Glutamatergic neuron (in vitro differentiated cells): ENCODE results near the gene WNT7B. TPM values are rescaled to one million over a fixed set of nuclear protein-coding genes. Genes with fewer than 3 reads are reported as not detected.

Experiments used
- DNase-seq: peaks from one replicate; pipeline ENCODE4 v3.0.0; 2022
- H3K27ac Mint-ChIP-seq: one replicate; pipeline ENCODE4 v1.8.0; 2020; ENCODE audit warnings: mild to moderate bottlenecking, mixed read lengths, inconsistent platforms; ENCODE audit not compliant: unreplicated experiment
- H3K27me3 Mint-ChIP-seq: one replicate; pipeline ENCODE4 v1.8.0; 2020; ENCODE audit warnings: mild to moderate bottlenecking, moderate library complexity, mixed read lengths, inconsistent platforms; ENCODE audit not compliant: unreplicated experiment
- H3K36me3 Mint-ChIP-seq: one replicate; pipeline ENCODE4 v1.8.0; 2020; ENCODE audit warnings: mild to moderate bottlenecking, mixed read lengths, inconsistent platforms; ENCODE audit not compliant: unreplicated experiment
- H3K4me1 Mint-ChIP-seq: one replicate; pipeline ENCODE4 v1.8.0; 2020; ENCODE audit warnings: mild to moderate bottlenecking, low read depth, mixed read lengths, inconsistent platforms; ENCODE audit not compliant: unreplicated experiment
- H3K4me3 Mint-ChIP-seq: one replicate; pipeline ENCODE4 v1.8.0; 2020; ENCODE audit warnings: mild to moderate bottlenecking, mixed read lengths, inconsistent platforms; ENCODE audit not compliant: unreplicated experiment
- H3K9me3 Mint-ChIP-seq: one replicate; pipeline ENCODE4 v1.8.0; 2020; ENCODE audit warnings: mild to moderate bottlenecking, moderate library complexity, mixed read lengths, inconsistent platforms; ENCODE audit not compliant: unreplicated experiment
- CTCF ChIP-seq: fragments of 200-600 bp; sonication (generic); IDR thresholded peaks from one replicate; pipeline ENCODE4 v1.5.0; 2021; ENCODE audit not compliant: partially characterized antibody, unreplicated experiment
- total RNA-seq: library from RNA; stranded (reverse); fragmentation: NEBNext Ultra II Directional; extraction: Animal tissue kit (Norgen Biotek cat#: 25700); gene quantifications from one replicate; pipeline ENCODE4 v1.2.1, GENCODE V29; 2021; ENCODE audit not compliant: unreplicated experiment

Gene WNT7B
- total RNA-seq, 1 donor from 2014 or later, result 0.37 TPM

- no peak overlapping the region for H3K4me3 Mint-ChIP-seq
- no peak for TF ChIP-seq CTCF
- no peak for DNase-seq
- H3K9me3 Mint-ChIP-seq, result peaks cover 7% of the 10 kb centered on the region
- H3K27me3 Mint-ChIP-seq, result peaks cover 5% of the 10 kb centered on the region
- H3K4me1 Mint-ChIP-seq, result no peaks in the 10 kb centered on the region
- H3K27ac Mint-ChIP-seq, result no peak overlapping the region
- H3K36me3 Mint-ChIP-seq, result no peaks in the 10 kb centered on the region
Observed at GRCh38 chr22:46008836-46009596, 32.1 kb upstream of the WNT7B start.

DNA sequence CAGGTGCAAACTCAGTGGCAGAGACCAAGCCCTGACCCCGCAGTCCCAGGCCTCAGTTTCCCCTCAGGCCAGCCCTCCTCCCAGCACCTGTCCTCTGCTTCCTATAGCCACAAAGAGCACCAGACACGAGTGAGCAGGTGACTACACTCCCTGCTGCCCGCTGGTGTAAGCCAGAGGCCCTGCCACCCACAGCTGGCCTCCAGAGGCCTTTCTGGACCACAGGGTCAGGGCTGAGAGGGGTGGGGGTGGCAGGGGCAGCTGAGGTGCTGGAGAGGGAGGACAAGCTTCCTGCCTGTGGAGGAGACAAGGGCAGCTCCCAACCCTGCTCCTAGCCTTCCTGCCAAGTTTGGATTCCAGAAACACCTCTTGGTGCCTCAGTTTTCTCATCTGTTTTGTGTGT is 31.3 kb upstream of the WNT7B start:
- no peak for TF ChIP-seq CTCF
- no peak overlapping the region for H3K27ac Mint-ChIP-seq

DNA sequence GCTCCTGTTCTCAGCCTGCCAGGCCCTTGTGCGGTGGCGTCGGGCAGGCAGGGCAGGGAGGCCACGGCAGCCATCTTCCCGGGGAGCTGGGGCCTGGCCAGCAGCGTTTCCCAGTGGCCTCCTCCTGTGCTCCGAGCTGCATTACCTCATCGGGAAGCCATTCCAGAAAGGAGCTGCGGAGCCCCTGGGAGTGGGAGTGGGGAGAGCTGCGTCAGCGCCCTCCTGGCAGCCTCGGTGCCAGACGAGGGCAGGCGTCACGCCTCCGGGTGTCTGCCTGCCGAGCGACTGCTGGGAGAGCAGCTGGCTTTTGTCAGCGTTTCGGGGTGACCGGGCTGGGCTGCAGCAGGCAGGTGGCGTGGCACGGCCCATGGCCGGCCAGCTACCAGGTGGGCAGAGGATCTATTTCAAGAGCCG is 30.9 kb upstream of the WNT7B start:
- no peak overlapping the region for H3K4me3 Mint-ChIP-seq
- no peaks in the 10 kb centered on the region for H3K36me3 Mint-ChIP-seq
- no peak for DNase-seq
- H3K4me1 Mint-ChIP-seq, result no peaks in the 10 kb centered on the region
- no peak for TF ChIP-seq CTCF
- no peak overlapping the region for H3K27ac Mint-ChIP-seq
- peaks cover 5% of the 10 kb centered on the region for H3K27me3 Mint-ChIP-seq
- H3K9me3 Mint-ChIP-seq, result peaks cover 7% of the 10 kb centered on the region

More for the DNA sequence above, 31.3 kb upstream of the WNT7B start:
- Mint-ChIP-seq H3K9me3 (peaks cover 7% of the 10 kb centered on the region), H3K27me3 (peaks cover 5% of the 10 kb centered on the region), H3K4me3 (no peak overlapping the region), H3K36me3 (no peaks in the 10 kb centered on the region), H3K4me1 (no peaks in the 10 kb centered on the region)
- DNase-seq, result no peak

- H3K4me3 Mint-ChIP-seq, result no peak overlapping the region
- no peak for DNase-seq
- peaks cover 7% of the 10 kb centered on the region for H3K9me3 Mint-ChIP-seq
- peaks cover 5% of the 10 kb centered on the region for H3K27me3 Mint-ChIP-seq
- H3K4me1 Mint-ChIP-seq, result no peaks in the 10 kb centered on the region
- no peak for TF ChIP-seq CTCF
- H3K36me3 Mint-ChIP-seq, result no peaks in the 10 kb centered on the region
- H3K27ac Mint-ChIP-seq, result no peak overlapping the region
Observed at GRCh38 chr22:46007003-46007847, 30.3 kb upstream of the WNT7B start.
